Parathyroid adenoma (tissue), 2 donors: Measurements from ENCODE around the gene ACSL6.

ENCODE experiments used
- H2AFZ ChIP-seq: fragments of 300-600 bp; sonication (generic); one replicate; pipeline ENCODE4 v1.7.0; 2017; ENCODE audit warnings: antibody characterized with exemption, mild to moderate bottlenecking
- H3K27ac ChIP-seq: fragments of 300-600 bp; sonication (generic); one replicate; pipeline ENCODE4 v1.7.0; 2017
- H3K27me3 ChIP-seq: fragments of 300-600 bp; sonication (generic); one replicate; pipeline ENCODE4 v1.7.0; 2017; ENCODE audit warnings: low read length; ENCODE audit not compliant: control insufficient read depth, insufficient read depth
- H3K36me3 ChIP-seq: fragments of 300-600 bp; sonication (generic); one replicate; pipeline ENCODE4 v1.7.0; 2017; ENCODE audit warnings: low read length; ENCODE audit not compliant: control insufficient read depth, insufficient read depth
- H3K4me1 ChIP-seq: fragments of 300-600 bp; sonication (generic); one replicate; pipeline ENCODE4 v1.7.0; 2017; ENCODE audit warnings: control low read depth
- H3K4me2 ChIP-seq: fragments of 300-600 bp; sonication (generic); one replicate; pipeline ENCODE4 v1.7.0; 2017; ENCODE audit warnings: low read length
- H3K4me3 ChIP-seq: fragments of 300-600 bp; sonication (generic); one replicate; pipeline ENCODE4 v1.7.0; 2017; ENCODE audit warnings: low read depth, low read length
- H3K79me2 ChIP-seq: fragments of 300-600 bp; sonication (generic); one replicate; pipeline ENCODE4 v1.7.0; 2017; ENCODE audit warnings: control low read depth
- H3K9ac ChIP-seq: fragments of 300-600 bp; sonication (generic); one replicate; pipeline ENCODE4 v1.7.0; 2017; ENCODE audit warnings: mild to moderate bottlenecking
- H3K9me3 ChIP-seq: fragments of 300-600 bp; sonication (generic); one replicate; pipeline ENCODE4 v1.7.0; 2017; ENCODE audit warnings: low read length; ENCODE audit not compliant: control insufficient read depth
- CTCF ChIP-seq: fragments of 300-600 bp; sonication (generic); IDR thresholded peaks from one replicate; pipeline ENCODE4 v1.7.0; 2017; ENCODE audit warnings: antibody characterized with exemption, mild to moderate bottlenecking
- donor health status: primary hyperparathyroidism.

The ACSL6 gene

GRCh38 chr5:132013711-132014110 lies 2.3 kb upstream of the ACSL6 start:
- Histone ChIP-seq H3K4me1 (peaks cover 17% of the 10 kb centered on the region), H3K36me3 (no peaks in the 10 kb centered on the region), H3K27me3 (no peaks in the 10 kb centered on the region), H3K9ac (no peak overlapping the region), H3K4me3 (no peak overlapping the region), H2AFZ (no peak overlapping the region), H3K27ac (no peak overlapping the region), H3K4me2 (no peak overlapping the region), H3K79me2 (peaks cover 3% of the 10 kb centered on the region), H3K9me3 (no peaks in the 10 kb centered on the region)
- TF ChIP-seq CTCF: no peak

GRCh38 chr5:132013006-132013689 lies 1.7 kb upstream of the ACSL6 start:
- Histone ChIP-seq H3K4me3 (no peak overlapping the region), H2AFZ (no peak overlapping the region), H3K4me2 (no peak overlapping the region), H3K79me2 (peaks cover 6% of the 10 kb centered on the region), H3K9me3 (no peaks in the 10 kb centered on the region), H3K36me3 (no peaks in the 10 kb centered on the region), H3K27me3 (no peaks in the 10 kb centered on the region), H3K27ac (no peak overlapping the region), H3K4me1 (peaks cover 20% of the 10 kb centered on the region), H3K9ac (no peak overlapping the region)
- no peak for TF ChIP-seq CTCF

- Histone ChIP-seq H3K9ac (no peak overlapping the region), H3K4me1 (peaks cover 20% of the 10 kb centered on the region)
Measured at GRCh38 chr5:132012371-132013005, 1.0 kb upstream of the ACSL6 start.

GRCh38 chr5:132010989-132011621 lies 353 bp downstream of the ACSL6 start:
- Histone ChIP-seq H3K27me3 (no peaks in the 10 kb centered on the region), H3K4me3 (peak overlapping the region; percentile 58), H3K9me3 (no peaks in the 10 kb centered on the region), H2AFZ (peak overlapping the region; percentile 95), H3K4me1 (peaks cover 20% of the 10 kb centered on the region), H3K4me2 (peak overlapping the region; percentile 82), H3K36me3 (no peaks in the 10 kb centered on the region), H3K9ac (no peak overlapping the region), H3K27ac (peak overlapping the region; percentile 43), H3K79me2 (peaks cover 14% of the 10 kb centered on the region)
- TF ChIP-seq CTCF: no peak

More at GRCh38 chr5:132012371-132013005, 1.0 kb upstream of the ACSL6 start:
- no peak for TF ChIP-seq CTCF
- no peak overlapping the region for H3K27ac ChIP-seq
- peak overlapping the region; percentile 95 for H2AFZ ChIP-seq
- H3K36me3 ChIP-seq: no peaks in the 10 kb centered on the region
- no peaks in the 10 kb centered on the region for H3K9me3 ChIP-seq
- H3K27me3 ChIP-seq: no peaks in the 10 kb centered on the region
- H3K4me3 ChIP-seq: peak overlapping the region; percentile 58
- H3K4me2 ChIP-seq: no peak overlapping the region
- H3K79me2 ChIP-seq: peaks cover 8% of the 10 kb centered on the region
